HFFc6 (cell line): ENCODE results near the gene RAD51AP2. TPM values are rescaled to one million over a fixed set of nuclear protein-coding genes. Genes with fewer than 3 reads are reported as not detected.

Experiments used
- DNase-seq: peaks from one replicate; pipeline ENCODE4 v3.0.0-alpha.2; 2018
- H3K27ac Mint-ChIP-seq: 2 replicates; pipeline ENCODE4 v1.8.0; 2020; ENCODE audit warnings: mild to moderate bottlenecking, mixed read lengths
- H3K27me3 Mint-ChIP-seq: 2 replicates; pipeline ENCODE4 v1.8.0; 2021; ENCODE audit warnings: mild to moderate bottlenecking, moderate library complexity, mixed read lengths; ENCODE audit not compliant: insufficient read depth
- H3K36me3 Mint-ChIP-seq: 2 replicates; pipeline ENCODE4 v1.8.0; 2021; ENCODE audit warnings: low read depth, mixed read lengths
- H3K4me1 Mint-ChIP-seq: 2 replicates; pipeline ENCODE4 v1.8.0; 2020; ENCODE audit warnings: low read depth, mixed read lengths
- H3K4me3 Mint-ChIP-seq: 2 replicates; pipeline ENCODE4 v1.8.0; 2020; ENCODE audit warnings: mild to moderate bottlenecking, moderate library complexity, mixed read lengths
- H3K9me3 Mint-ChIP-seq: 2 replicates; pipeline ENCODE4 v1.8.0; 2020; ENCODE audit warnings: mild to moderate bottlenecking, mixed read lengths
- total RNA-seq, 6 experiments: library from RNA; stranded (reverse); fragmentation: NEBNext Ultra II Directional; extraction: Animal tissue kit (Norgen Biotek cat#: 25700); gene quantifications; 2 replicates in 1 of 6; 3 replicates in 5 of 6; pipeline ENCODE4 v1.2.3, GENCODE V29; 2021
- TF ChIP-seq, protein P1 (sequence below): fragments of 200-600 bp; sonication (generic); IDR thresholded peaks from 2 replicates; pipeline ENCODE4 v1.5.0; 2021; ENCODE audit warnings: antibody characterized with exemption, mild to moderate bottlenecking

Gene RAD51AP2
- total RNA-seq, 6 experiments from 2014 or later, result not detected

- H3K36me3 Mint-ChIP-seq, result no peaks in the 10 kb centered on the region
- H3K4me3 Mint-ChIP-seq, result no peak overlapping the region
- H3K27me3 Mint-ChIP-seq, result no peaks in the 10 kb centered on the region
- no peak overlapping the region for H3K27ac Mint-ChIP-seq
- H3K4me1 Mint-ChIP-seq, result no peaks in the 10 kb centered on the region
- peaks cover 10% of the 10 kb centered on the region for H3K9me3 Mint-ChIP-seq
- no peak for DNase-seq
- TF ChIP-seq, protein P1, sequence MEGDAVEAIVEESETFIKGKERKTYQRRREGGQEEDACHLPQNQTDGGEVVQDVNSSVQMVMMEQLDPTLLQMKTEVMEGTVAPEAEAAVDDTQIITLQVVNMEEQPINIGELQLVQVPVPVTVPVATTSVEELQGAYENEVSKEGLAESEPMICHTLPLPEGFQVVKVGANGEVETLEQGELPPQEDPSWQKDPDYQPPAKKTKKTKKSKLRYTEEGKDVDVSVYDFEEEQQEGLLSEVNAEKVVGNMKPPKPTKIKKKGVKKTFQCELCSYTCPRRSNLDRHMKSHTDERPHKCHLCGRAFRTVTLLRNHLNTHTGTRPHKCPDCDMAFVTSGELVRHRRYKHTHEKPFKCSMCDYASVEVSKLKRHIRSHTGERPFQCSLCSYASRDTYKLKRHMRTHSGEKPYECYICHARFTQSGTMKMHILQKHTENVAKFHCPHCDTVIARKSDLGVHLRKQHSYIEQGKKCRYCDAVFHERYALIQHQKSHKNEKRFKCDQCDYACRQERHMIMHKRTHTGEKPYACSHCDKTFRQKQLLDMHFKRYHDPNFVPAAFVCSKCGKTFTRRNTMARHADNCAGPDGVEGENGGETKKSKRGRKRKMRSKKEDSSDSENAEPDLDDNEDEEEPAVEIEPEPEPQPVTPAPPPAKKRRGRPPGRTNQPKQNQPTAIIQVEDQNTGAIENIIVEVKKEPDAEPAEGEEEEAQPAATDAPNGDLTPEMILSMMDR, result no peak
Measured at GRCh38 chr2:17483496-17483895, 34.7 kb downstream of the RAD51AP2 start.

GRCh38 chr2:17482651-17483050 lies 35.6 kb downstream of the RAD51AP2 start:
- TF ChIP-seq, protein P1, result no peak
- H3K27me3 Mint-ChIP-seq, result no peaks in the 10 kb centered on the region
- H3K4me1 Mint-ChIP-seq, result no peaks in the 10 kb centered on the region
- DNase-seq, result no peak
- no peaks in the 10 kb centered on the region for H3K36me3 Mint-ChIP-seq
- peaks cover 12% of the 10 kb centered on the region for H3K9me3 Mint-ChIP-seq
- no peak overlapping the region for H3K4me3 Mint-ChIP-seq
- no peak overlapping the region for H3K27ac Mint-ChIP-seq

GRCh38 chr2:17479875-17480274 lies 38.4 kb downstream of the RAD51AP2 start:
- H3K9me3 Mint-ChIP-seq, result peaks cover 22% of the 10 kb centered on the region
- DNase-seq, result no peak
- H3K4me3 Mint-ChIP-seq, result no peak overlapping the region
- TF ChIP-seq, protein P1, result no peak
- no peaks in the 10 kb centered on the region for H3K4me1 Mint-ChIP-seq
- H3K36me3 Mint-ChIP-seq, result no peaks in the 10 kb centered on the region
- no peak overlapping the region for H3K27ac Mint-ChIP-seq
- H3K27me3 Mint-ChIP-seq, result no peaks in the 10 kb centered on the region

DNA sequence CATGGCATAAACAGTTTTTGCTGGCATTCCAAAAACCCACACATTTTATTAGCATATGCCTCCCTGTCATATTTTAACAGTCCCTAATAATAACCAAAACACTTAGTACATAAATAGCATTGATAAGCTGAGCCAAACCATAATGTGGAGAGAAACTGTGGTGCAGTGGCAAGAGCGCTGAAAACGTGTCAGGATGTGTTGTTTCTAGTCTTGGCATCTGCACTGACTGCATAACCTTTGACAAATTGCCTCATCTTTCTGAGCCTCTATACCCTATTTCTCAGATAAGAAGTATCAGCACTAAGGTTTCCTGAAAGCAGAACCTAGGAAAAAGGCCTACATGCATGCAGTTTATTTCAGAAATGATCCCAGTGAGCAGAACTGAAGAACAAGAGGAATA lies 41.4 kb downstream of the RAD51AP2 start:
- DNase-seq, result no peak
- Mint-ChIP-seq H3K9me3 (peaks cover 23% of the 10 kb centered on the region), H3K4me1 (no peaks in the 10 kb centered on the region), H3K27me3 (no peaks in the 10 kb centered on the region), H3K27ac (no peak overlapping the region), H3K36me3 (no peaks in the 10 kb centered on the region), H3K4me3 (no peak overlapping the region)
- TF ChIP-seq, protein P1, result no peak

- no peak overlapping the region for H3K27ac Mint-ChIP-seq
- H3K36me3 Mint-ChIP-seq, result no peaks in the 10 kb centered on the region
- no peaks in the 10 kb centered on the region for H3K4me1 Mint-ChIP-seq
- H3K9me3 Mint-ChIP-seq, result peaks cover 27% of the 10 kb centered on the region
- no peaks in the 10 kb centered on the region for H3K27me3 Mint-ChIP-seq
- no peak overlapping the region for H3K4me3 Mint-ChIP-seq
- no peak for DNase-seq
- TF ChIP-seq, protein P1, result no peak
Measured at GRCh38 chr2:17476064-17476463, 42.2 kb downstream of the RAD51AP2 start.

GRCh38 chr2:17475286-17475685 lies 43.0 kb downstream of the RAD51AP2 start:
- Mint-ChIP-seq H3K4me1 (no peaks in the 10 kb centered on the region), H3K4me3 (no peak overlapping the region), H3K27me3 (no peaks in the 10 kb centered on the region), H3K36me3 (peaks cover 7% of the 10 kb centered on the region; the same call in 1 of the 2 replicates), H3K9me3 (peaks cover 35% of the 10 kb centered on the region), H3K27ac (no peak overlapping the region)
- DNase-seq, result no peak
- TF ChIP-seq, protein P1, result no peak
